Measurements from ENCODE around the gene PHTF1. TPM values are rescaled to one million over a fixed set of nuclear protein-coding genes. Genes with fewer than 3 reads are reported as not detected.

PHTF1 gene
- total RNA-seq, 4 donors from 2014 or later, result 11.3 to 23.3 (median 17.9) TPM

DNA sequence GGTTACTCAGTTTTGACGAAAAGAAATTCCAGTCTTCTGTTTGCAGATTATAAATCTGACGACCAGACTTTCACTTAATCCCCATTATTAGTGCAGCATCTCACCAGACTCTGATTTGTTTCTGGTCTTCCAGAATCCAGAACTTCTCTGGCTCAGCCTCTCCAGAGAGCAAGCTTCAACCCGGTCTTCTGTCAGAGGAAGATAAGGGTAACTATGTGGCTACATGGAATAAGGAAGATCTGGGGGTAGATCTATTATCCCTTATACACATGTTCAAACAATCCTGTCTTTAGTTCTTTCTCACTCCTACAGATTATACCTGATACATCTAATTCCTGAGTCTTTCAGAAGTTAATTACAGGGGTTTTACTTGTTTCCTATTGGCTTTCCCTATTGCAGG lies 9.9 kb downstream of the PHTF1 start:
- Histone ChIP-seq H3K27me3 (no peaks in the 10 kb centered on the region), H3K4me1 (peaks cover 0 to 5% (median 0%) of the 10 kb centered on the region in 4 donors), H3K9me3 (no peaks in the 10 kb centered on the region), H3K36me3 (peaks cover 0 to 12% (median 0%) of the 10 kb centered on the region in 3 donors), H3K27ac (no peak overlapping the region), H3K4me3 (no peak overlapping the region)
- DNase-seq (ENCODE audit: low spot score in 2 of 2), result no peak
- TF ChIP-seq, protein P1, sequence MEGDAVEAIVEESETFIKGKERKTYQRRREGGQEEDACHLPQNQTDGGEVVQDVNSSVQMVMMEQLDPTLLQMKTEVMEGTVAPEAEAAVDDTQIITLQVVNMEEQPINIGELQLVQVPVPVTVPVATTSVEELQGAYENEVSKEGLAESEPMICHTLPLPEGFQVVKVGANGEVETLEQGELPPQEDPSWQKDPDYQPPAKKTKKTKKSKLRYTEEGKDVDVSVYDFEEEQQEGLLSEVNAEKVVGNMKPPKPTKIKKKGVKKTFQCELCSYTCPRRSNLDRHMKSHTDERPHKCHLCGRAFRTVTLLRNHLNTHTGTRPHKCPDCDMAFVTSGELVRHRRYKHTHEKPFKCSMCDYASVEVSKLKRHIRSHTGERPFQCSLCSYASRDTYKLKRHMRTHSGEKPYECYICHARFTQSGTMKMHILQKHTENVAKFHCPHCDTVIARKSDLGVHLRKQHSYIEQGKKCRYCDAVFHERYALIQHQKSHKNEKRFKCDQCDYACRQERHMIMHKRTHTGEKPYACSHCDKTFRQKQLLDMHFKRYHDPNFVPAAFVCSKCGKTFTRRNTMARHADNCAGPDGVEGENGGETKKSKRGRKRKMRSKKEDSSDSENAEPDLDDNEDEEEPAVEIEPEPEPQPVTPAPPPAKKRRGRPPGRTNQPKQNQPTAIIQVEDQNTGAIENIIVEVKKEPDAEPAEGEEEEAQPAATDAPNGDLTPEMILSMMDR (IDR thresholded peaks at IDR 0.05), result no peak
- no peak for TF ChIP-seq EP300 (IDR thresholded peaks at IDR 0.05)
- TF ChIP-seq POLR2A (IDR thresholded peaks at IDR 0.05), result no peak
- 78 to 79% methylated on average over 3 of the region's 3 CpGs for WGBS, 2 donors

DNA sequence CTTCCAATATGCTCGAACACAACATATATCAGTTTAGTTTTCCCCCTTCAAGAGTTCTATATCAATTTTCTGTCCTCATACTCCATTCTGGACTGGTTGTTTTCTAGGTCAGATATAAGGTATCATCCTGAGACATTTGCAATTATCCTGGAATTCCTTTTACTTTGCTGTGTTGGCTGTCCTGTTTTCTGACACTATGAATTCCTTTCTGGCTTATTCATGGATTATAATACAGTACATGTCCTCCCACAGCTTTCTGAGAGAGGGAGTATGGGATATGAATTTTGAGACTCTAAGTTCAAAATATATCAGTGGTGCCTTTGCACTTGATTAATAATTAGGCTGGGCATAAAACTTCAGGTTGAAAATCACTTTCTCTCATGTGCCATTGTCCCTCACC lies 11.9 kb downstream of the PHTF1 start:
- peaks cover 0 to 10% (median 0%) of the 10 kb centered on the region in 4 donors for H3K4me1 ChIP-seq
- TF ChIP-seq, protein P1 (IDR thresholded peaks at IDR 0.05), result no peak
- TF ChIP-seq EP300 (IDR thresholded peaks at IDR 0.05), result no peak
- TF ChIP-seq POLR2A (IDR thresholded peaks at IDR 0.05), result no peak
- no peak overlapping the region for H3K27ac ChIP-seq
- peaks cover 0 to 5% (median 0%) of the 10 kb centered on the region in 3 donors for H3K36me3 ChIP-seq
- no peaks in the 10 kb centered on the region for H3K9me3 ChIP-seq
- no peak for DNase-seq (ENCODE audit: low spot score in 2 of 2)
- WGBS, 2 donors, result 89 to 95% methylated on average over 1 of the region's 1 CpG
- H3K4me3 ChIP-seq, result no peak overlapping the region
- no peaks in the 10 kb centered on the region for H3K27me3 ChIP-seq

DNA sequence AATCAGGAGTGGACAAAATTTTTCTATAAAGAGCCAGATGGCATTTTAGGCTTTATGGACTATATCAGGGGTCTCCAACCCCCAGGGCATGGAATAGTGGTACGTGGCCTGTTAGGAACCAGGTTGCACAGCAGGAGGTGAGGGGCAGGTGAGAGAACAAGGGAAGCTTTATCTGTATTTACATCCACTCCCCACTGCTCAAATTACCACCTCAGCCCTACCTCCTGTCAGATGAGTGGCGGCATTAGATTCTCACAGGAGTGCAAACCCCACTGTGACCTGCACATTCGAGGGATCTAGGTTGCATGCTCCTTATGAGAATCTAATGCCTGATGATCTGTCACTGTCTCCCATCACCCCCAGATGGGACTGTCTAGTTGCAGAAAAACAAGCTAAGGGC lies 13.9 kb downstream of the PHTF1 start:
- 90% methylated on average over 3 of the region's 3 CpGs for WGBS, 2 donors
- no peak overlapping the region for H3K27ac ChIP-seq
- H3K9me3 ChIP-seq, result no peaks in the 10 kb centered on the region
- no peak for DNase-seq (ENCODE audit: low spot score in 2 of 2)
- no peak overlapping the region for H3K4me3 ChIP-seq
- H3K4me1 ChIP-seq, result peaks cover 0 to 10% (median 0%) of the 10 kb centered on the region in 4 donors
- peaks cover 0 to 5% (median 0%) of the 10 kb centered on the region in 3 donors for H3K36me3 ChIP-seq
- no peaks in the 10 kb centered on the region for H3K27me3 ChIP-seq
- TF ChIP-seq EP300 (IDR thresholded peaks at IDR 0.05), result no peak
- TF ChIP-seq, protein P1 (IDR thresholded peaks at IDR 0.05), result no peak
- TF ChIP-seq POLR2A (IDR thresholded peaks at IDR 0.05), result no peak

DNA sequence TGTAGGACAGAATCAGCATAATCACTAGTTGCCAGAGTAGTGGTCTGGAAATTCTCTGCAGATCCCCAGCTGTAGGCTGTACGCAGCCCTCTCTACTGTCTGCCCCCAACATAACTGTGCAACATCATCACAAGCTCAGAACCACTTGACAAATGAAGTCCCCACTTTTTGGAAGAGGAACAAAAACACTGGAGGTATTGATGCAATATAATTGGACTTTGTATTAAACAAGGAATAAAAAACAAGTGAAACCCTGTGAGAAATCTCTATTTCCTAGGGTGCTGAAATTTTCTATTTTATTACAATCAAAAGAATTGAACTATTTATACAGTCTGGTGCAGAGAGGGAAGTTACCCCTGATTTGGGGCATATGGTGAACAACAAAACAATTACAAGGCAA lies 15.2 kb downstream of the PHTF1 start:
- no peak overlapping the region for H3K4me3 ChIP-seq
- H3K27me3 ChIP-seq, result no peaks in the 10 kb centered on the region
- H3K4me1 ChIP-seq, result peaks cover 0 to 10% (median 0%) of the 10 kb centered on the region in 4 donors
- H3K36me3 ChIP-seq, result peaks cover 0 to 5% (median 0%) of the 10 kb centered on the region in 3 donors
- H3K9me3 ChIP-seq, result no peaks in the 10 kb centered on the region
- 59 to 61% methylated on average over 1 of the region's 1 CpG for WGBS, 2 donors
- no peak for DNase-seq (ENCODE audit: low spot score in 2 of 2)
- TF ChIP-seq EP300 (IDR thresholded peaks at IDR 0.05) (no peak), POLR2A (IDR thresholded peaks at IDR 0.05) (no peak)
- TF ChIP-seq, protein P1 (IDR thresholded peaks at IDR 0.05), result no peak
- no peak overlapping the region for H3K27ac ChIP-seq

DNA sequence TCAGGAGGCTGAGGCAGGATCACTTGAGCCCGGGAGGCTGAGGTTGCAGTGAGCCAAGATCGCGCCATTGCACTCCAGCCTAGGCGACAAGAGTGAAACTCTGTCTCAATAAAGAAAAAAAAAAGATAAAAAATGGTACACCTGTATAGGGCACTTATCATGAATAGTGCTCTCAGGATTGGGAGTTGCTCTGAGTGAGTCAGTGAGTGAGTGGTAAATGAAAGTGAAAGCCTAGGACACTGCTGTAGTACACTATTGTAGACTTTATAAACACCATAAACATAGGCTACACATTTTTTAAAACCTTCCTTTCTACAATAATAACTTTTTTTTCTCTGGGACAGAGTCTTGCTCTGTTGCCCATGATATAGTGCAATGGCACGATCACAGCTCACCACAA lies 16.8 kb downstream of the PHTF1 start:
- Histone ChIP-seq H3K9me3 (no peaks in the 10 kb centered on the region), H3K4me1 (peaks cover 0 to 10% (median 0%) of the 10 kb centered on the region in 4 donors), H3K4me3 (no peak overlapping the region), H3K36me3 (peaks cover 0 to 13% (median 0%) of the 10 kb centered on the region in 3 donors), H3K27ac (no peak overlapping the region), H3K27me3 (no peaks in the 10 kb centered on the region)
- DNase-seq (ENCODE audit: low spot score in 2 of 2), result no peak
- WGBS, 2 donors, result 95 to 98% methylated on average over 5 of the region's 5 CpGs
- no peak for TF ChIP-seq POLR2A (IDR thresholded peaks at IDR 0.05)
- TF ChIP-seq EP300 (IDR thresholded peaks at IDR 0.05), result no peak
- TF ChIP-seq, protein P1 (IDR thresholded peaks at IDR 0.05), result no peak
